Stomach (tissue), 9 donors: Measurements from ENCODE around the gene TMEM231. TPM values are rescaled to one million over a fixed set of nuclear protein-coding genes. Genes with fewer than 3 reads are reported as not detected.
A peak's percentile ranks its signal among the peaks of the same experiment; 100 is the strongest.

ENCODE experiments used
- DNase-seq, 2 donors: peaks; one replicate each; pipeline versions ENCODE4 v3.0.0 to v3.0.0-alpha.2; 2013 to 2019
- H3K27ac ChIP-seq, 5 donors: fragments of 200-600 bp in 4 of 5; sonication (generic) in 4 of 5; one replicate each; pipeline ENCODE4 v1.5.1; 2013 to 2019; ENCODE audit warnings: mild to moderate bottlenecking in 1 of 5, moderate library complexity in 1 of 5
- H3K27me3 ChIP-seq, 3 donors: fragments of 200-600 bp; sonication (generic); one replicate each; pipeline ENCODE4 v1.5.1; 2017 to 2019; ENCODE audit warnings: mixed run types in 1 of 3
- H3K36me3 ChIP-seq, 4 donors: fragments of 200-600 bp; sonication (generic); 1 replicate in 3 of 4; 2 replicates in 1 of 4; pipeline ENCODE4 v1.5.1; 2016 to 2019
- H3K4me1 ChIP-seq, 4 donors: fragments of 200-600 bp; sonication (generic); one replicate each; pipeline ENCODE4 v1.5.1; 2016 to 2019
- H3K4me3 ChIP-seq, 4 donors: fragments of 200-600 bp; sonication (generic) in 3 of 4; one replicate each; pipeline ENCODE4 v1.5.1; 2016 to 2019; ENCODE audit warnings: mild to moderate bottlenecking in 1 of 4
- H3K9me3 ChIP-seq, 4 donors: fragments of 200-600 bp; sonication (generic); one replicate each; pipeline ENCODE4 v1.5.1; 2016 to 2019
- EP300 ChIP-seq: sonication (generic); formaldehyde crosslinking; IDR thresholded peaks from one replicate; pipeline ENCODE4 v1.6.1; 2017; ENCODE audit warnings: antibody characterized with exemption
- POLR2A ChIP-seq, 4 donors: fragments of 450-650 bp; IDR thresholded peaks; one replicate each; pipeline ENCODE4 v1.6.1; 2016; ENCODE audit warnings: antibody characterized with exemption in 4 of 4, control low read depth in 2 of 4, mild to moderate bottlenecking in 1 of 4, moderate library complexity in 1 of 4
- POLR2AphosphoS5 ChIP-seq, 3 donors: sonication (generic); formaldehyde crosslinking; IDR thresholded peaks; one replicate each; pipeline ENCODE4 v1.6.1; 2016; ENCODE audit warnings: antibody characterized with exemption in 3 of 3
- whole genome bisulfite sequencing, 5 donors: extraction: QIAGEN DNeasy Blood & Tissue Kit in 3 of 5; methylation state at CpG; one replicate each; pipeline versions ENCODE4 v1.1.5 to v1.1.7; 2013 to 2018; 5-methylcytosine and 5-hydroxymethylcytosine counted together
- intact Hi-C: fragments of 100-400 bp; cut with DNase I; formaldehyde crosslinking; loops from one replicate; pipeline ENCODE4 v1.15.1; 2023; ENCODE audit warnings: low total_unique reads
- polyA plus RNA-seq, 3 donors: library from polyadenylated mRNA; stranded (reverse); fragments of 200-250 nt; gene quantifications; one replicate each; pipeline ENCODE4 v1.2.3, GENCODE V29; 2013
- total RNA-seq, 5 donors: library from RNA; depleted of rRNA; stranded (reverse); fragments of >200 nt; gene quantifications; one replicate each; pipeline versions ENCODE4 v1.1.0 to v1.2.3, GENCODE V29; 2014 to 2016
- TF ChIP-seq, protein P1 (sequence below), 7 experiments: fragments of 450-650 bp in 4 of 7; fragments of 200-600 bp in 3 of 7; sonication (generic) in 3 of 7; IDR thresholded peaks; one replicate each; pipeline ENCODE4 v1.5.1; 2016 to 2019; ENCODE audit warnings: antibody characterized with exemption in 7 of 7, control low read depth in 2 of 7, mild to moderate bottlenecking in 1 of 7
- donor health status: healthy with polysubstance abuse.
- donor health status: Bipolar disorder and iron deficiency.
- donor health status: healthy.

TMEM231 gene
- total and polyA plus RNA-seq, 8 donors, result 1.1 to 14.1 (median 4.6) TPM; not detected in 1

DNA sequence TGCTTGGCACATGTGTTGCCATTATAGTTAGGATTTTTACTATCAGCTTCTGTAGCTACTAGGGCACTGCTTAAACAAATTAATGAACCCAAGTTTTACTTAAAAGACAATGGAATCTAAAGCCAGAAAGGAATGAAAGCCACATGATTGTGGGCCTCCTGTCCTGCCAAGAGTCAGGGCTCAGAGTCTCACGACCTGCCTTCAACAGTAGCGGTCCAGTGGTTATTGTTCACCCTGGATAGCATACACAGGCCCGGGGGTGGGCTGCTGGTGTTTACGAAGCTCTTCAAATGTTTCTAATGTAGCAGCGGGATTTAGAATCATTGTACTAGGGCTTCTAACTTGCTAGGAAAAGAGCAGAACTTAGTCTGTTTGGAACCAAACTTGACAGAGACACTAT lies 17.9 kb upstream of the TMEM231 start:
- intact Hi-C loops, result loop anchor here (5.0 kb wide), 1 partner anchor 102 kb away; no protein-coding TSS in a partner anchor
- Histone ChIP-seq H3K36me3 (peaks cover 55 to 100% (median 100%) of the 10 kb centered on the region in 4 donors), H3K9me3 (no peaks in the 10 kb centered on the region), H3K4me1 (peaks cover 0 to 49% (median 29%) of the 10 kb centered on the region in 4 donors), H3K27ac (no peak overlapping the region), H3K4me3 (no peak overlapping the region), H3K27me3 (no peaks in the 10 kb centered on the region)
- WGBS, 5 donors, result 79 to 84% (median 83%) methylated on average over 5 of the region's 5 CpGs
- no peak for DNase-seq
- TF ChIP-seq POLR2AphosphoS5 (IDR thresholded peaks at IDR 0.05) (no peak), POLR2A (IDR thresholded peaks at IDR 0.05) (no peak), EP300 (no peak)
- TF ChIP-seq, protein P1, sequence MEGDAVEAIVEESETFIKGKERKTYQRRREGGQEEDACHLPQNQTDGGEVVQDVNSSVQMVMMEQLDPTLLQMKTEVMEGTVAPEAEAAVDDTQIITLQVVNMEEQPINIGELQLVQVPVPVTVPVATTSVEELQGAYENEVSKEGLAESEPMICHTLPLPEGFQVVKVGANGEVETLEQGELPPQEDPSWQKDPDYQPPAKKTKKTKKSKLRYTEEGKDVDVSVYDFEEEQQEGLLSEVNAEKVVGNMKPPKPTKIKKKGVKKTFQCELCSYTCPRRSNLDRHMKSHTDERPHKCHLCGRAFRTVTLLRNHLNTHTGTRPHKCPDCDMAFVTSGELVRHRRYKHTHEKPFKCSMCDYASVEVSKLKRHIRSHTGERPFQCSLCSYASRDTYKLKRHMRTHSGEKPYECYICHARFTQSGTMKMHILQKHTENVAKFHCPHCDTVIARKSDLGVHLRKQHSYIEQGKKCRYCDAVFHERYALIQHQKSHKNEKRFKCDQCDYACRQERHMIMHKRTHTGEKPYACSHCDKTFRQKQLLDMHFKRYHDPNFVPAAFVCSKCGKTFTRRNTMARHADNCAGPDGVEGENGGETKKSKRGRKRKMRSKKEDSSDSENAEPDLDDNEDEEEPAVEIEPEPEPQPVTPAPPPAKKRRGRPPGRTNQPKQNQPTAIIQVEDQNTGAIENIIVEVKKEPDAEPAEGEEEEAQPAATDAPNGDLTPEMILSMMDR (IDR thresholded peaks at IDR 0.05), result no peak

DNA sequence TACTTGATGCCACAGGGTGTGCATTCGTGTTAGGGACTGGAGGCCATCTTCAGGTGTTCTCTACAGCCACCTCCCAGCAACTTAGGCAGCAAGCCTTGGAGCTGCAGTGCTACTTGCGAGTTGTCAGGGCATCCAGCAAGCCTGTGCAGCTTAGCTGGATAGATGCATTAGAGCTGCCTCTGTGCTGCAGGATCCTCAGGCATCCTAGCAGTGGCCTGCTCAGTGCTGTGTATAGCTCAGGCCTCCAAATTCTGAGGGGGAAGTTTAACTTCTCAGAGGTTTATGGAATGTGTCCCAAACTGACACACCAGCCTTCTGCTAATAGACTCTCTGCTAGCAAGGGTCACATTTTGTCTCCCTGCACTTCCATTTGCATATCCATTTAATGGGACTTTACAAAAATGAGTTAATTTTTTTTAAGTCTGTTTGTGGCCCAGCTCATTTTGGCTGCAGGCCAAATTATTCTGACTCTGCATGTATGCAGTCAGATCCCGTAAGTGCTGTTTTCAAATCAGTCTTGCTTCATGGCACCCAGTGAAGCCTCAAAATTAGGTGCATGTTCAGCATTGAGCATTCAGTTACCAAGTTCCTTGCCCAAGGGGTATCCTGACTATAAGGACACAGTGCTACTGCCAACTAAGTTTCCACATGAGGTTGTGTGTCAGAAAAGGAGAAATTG lies 17.0 kb upstream of the TMEM231 start:
- 64 to 79% (median 76%) methylated on average over 3 of the region's 3 CpGs for WGBS, 5 donors
- Histone ChIP-seq H3K4me3 (no peak overlapping the region), H3K4me1 (peaks cover under 1 to 59% (median 37%) of the 10 kb centered on the region in 4 donors), H3K9me3 (no peaks in the 10 kb centered on the region), H3K27ac (no peak overlapping the region), H3K27me3 (no peaks in the 10 kb centered on the region), H3K36me3 (peaks cover 49 to 100% (median 100%) of the 10 kb centered on the region in 4 donors)
- DNase-seq, result no peak
- TF ChIP-seq POLR2A (IDR thresholded peaks at IDR 0.05) (no peak), POLR2AphosphoS5 (IDR thresholded peaks at IDR 0.05) (no peak), EP300 (no peak)
- TF ChIP-seq, protein P1 (IDR thresholded peaks at IDR 0.05), result no peak
- intact Hi-C loops, result loop anchor here (5.0 kb wide), 1 partner anchor 101 kb away; no protein-coding TSS in a partner anchor

DNA sequence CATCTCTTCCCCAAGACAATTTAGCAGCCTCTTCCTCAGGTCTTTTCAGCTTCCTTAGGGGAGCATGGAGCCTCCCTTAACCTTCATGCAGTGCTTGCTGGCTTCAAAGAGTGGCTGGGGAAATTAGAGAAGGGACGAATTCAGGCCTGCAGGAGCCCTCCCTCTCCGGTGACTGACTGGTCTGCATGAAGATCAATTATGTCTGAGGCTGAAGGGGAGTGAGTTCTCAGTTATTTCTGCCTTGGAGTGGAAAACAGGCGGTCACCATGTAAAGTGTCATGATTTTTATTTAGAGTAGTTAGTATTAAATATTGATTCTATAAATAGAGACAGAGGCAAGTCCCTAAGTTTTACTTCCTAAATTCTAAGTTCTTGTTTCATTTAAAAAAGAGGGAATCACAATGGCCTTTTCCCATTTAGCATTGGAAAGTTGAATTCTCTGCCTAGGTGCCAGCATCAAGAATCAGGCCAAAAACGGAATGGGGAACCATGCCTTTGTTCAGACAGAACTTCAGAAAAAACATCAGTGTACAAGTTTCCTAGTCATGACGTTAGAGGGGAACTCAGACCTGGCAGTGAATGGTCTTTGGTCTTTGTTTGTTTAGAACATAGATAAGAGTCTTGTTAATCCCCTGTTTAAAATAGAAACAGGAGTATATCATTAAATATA lies 14.5 kb upstream of the TMEM231 start:
- H3K4me3 ChIP-seq, result no peak overlapping the region
- WGBS, 5 donors, result 48 to 62% (median 58%) methylated on average over 5 of the region's 5 CpGs
- TF ChIP-seq EP300, result no peak
- TF ChIP-seq POLR2A (IDR thresholded peaks at IDR 0.05), result no peak
- no peak for TF ChIP-seq POLR2AphosphoS5 (IDR thresholded peaks at IDR 0.05)
- TF ChIP-seq, protein P1 (IDR thresholded peaks at IDR 0.05), result no peak
- intact Hi-C loops, result loop anchor here (5.0 kb wide), 1 partner anchor 98 kb away; no protein-coding TSS in a partner anchor
- H3K27me3 ChIP-seq, result no peaks in the 10 kb centered on the region
- H3K27ac ChIP-seq, result peak overlapping the region in 2 of 5 donors; percentile 3 to 27
- H3K36me3 ChIP-seq, result peaks cover 38 to 78% (median 77%) of the 10 kb centered on the region in 4 donors
- peak in 1 of 2 donors; percentile 18 for DNase-seq
- H3K4me1 ChIP-seq, result peaks cover 13 to 76% (median 57%) of the 10 kb centered on the region in 4 donors
- H3K9me3 ChIP-seq, result no peaks in the 10 kb centered on the region

DNA sequence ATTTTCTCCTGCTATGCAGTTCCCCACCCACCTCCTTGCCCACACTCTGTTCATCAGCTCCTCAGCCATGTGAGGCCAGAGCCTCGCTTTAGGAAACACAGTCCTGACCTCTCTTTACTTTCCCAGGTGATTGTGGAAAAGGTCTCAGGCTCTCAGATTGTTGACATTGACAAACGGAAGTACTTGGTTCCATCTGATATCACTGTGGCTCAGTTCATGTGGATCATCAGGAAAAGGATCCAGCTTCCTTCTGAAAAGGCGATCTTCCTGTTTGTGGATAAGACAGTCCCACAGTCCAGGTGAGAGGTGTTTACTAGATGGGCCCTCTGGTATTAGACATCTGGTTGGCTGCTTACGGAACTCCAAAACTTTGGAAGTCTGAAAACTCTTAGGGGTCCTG lies 11.9 kb upstream of the TMEM231 start:
- peaks cover 16 to 51% (median 50%) of the 10 kb centered on the region in 4 donors for H3K36me3 ChIP-seq
- TF ChIP-seq, protein P1 (IDR thresholded peaks at IDR 0.05), result no peak
- TF ChIP-seq POLR2AphosphoS5 (IDR thresholded peaks at IDR 0.05) (no peak), POLR2A (IDR thresholded peaks at IDR 0.05) (no peak), EP300 (no peak)
- no peaks in the 10 kb centered on the region for H3K27me3 ChIP-seq
- H3K4me1 ChIP-seq, result peaks cover 13 to 74% (median 56%) of the 10 kb centered on the region in 4 donors
- WGBS, 5 donors, result 72 to 82% (median 75%) methylated on average over 4 of the region's 4 CpGs
- H3K27ac ChIP-seq, result no peak overlapping the region
- H3K9me3 ChIP-seq, result no peaks in the 10 kb centered on the region
- intact Hi-C loops, result no loop called here
- no peak for DNase-seq
- H3K4me3 ChIP-seq, result peak overlapping the region in 1 of 4 donors; percentile 99
